ENCODE data around the gene GABRR1. TPM values are rescaled to one million over a fixed set of nuclear protein-coding genes. Genes with fewer than 3 reads are reported as not detected.

Gene GABRR1
- total and polyA plus RNA-seq, 9 donors, result 0.07 TPM; not detected in 8

DNA sequence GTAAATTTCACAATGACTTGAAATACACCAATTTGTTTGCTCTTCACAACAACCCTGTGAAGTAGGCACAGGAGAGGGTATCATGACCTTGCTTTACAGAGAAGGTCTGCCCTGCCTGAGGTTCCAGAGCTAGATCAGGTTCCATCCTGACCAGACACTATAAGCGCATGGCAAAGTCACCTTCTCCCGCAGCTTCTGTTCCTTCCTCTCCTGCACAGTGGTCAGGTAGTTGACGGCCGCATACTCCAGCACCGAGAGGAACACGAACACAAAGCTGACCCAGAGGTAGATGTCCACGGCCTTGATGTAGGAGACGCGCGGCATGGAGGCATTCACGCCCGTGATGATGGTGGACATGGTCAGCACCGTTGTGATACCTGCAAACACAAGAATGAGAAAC lies 37.0 kb downstream of the GABRR1 start:
- intact Hi-C loops (cut with DNase I), result no loop called here
- H3K4me3 ChIP-seq, result no peak overlapping the region
- no peak for DNase-seq
- 96 to 97% (median 97%) methylated on average over 13 of the region's 13 CpGs for WGBS, 3 donors
- no peaks in the 10 kb centered on the region for H3K27me3 ChIP-seq
- no peaks in the 10 kb centered on the region for H3K4me1 ChIP-seq (ENCODE audit: insufficient read depth)
- TF ChIP-seq EP300 (IDR thresholded peaks at IDR 0.05) (no peak), POLR2A (IDR thresholded peaks at IDR 0.05) (no peak)
- TF ChIP-seq, protein P1, sequence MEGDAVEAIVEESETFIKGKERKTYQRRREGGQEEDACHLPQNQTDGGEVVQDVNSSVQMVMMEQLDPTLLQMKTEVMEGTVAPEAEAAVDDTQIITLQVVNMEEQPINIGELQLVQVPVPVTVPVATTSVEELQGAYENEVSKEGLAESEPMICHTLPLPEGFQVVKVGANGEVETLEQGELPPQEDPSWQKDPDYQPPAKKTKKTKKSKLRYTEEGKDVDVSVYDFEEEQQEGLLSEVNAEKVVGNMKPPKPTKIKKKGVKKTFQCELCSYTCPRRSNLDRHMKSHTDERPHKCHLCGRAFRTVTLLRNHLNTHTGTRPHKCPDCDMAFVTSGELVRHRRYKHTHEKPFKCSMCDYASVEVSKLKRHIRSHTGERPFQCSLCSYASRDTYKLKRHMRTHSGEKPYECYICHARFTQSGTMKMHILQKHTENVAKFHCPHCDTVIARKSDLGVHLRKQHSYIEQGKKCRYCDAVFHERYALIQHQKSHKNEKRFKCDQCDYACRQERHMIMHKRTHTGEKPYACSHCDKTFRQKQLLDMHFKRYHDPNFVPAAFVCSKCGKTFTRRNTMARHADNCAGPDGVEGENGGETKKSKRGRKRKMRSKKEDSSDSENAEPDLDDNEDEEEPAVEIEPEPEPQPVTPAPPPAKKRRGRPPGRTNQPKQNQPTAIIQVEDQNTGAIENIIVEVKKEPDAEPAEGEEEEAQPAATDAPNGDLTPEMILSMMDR (IDR thresholded peaks at IDR 0.05), result no peak
- H3K27ac ChIP-seq, result no peak overlapping the region
- no peaks in the 10 kb centered on the region for H3K36me3 ChIP-seq
- H3K9me3 ChIP-seq, result no peaks in the 10 kb centered on the region

DNA sequence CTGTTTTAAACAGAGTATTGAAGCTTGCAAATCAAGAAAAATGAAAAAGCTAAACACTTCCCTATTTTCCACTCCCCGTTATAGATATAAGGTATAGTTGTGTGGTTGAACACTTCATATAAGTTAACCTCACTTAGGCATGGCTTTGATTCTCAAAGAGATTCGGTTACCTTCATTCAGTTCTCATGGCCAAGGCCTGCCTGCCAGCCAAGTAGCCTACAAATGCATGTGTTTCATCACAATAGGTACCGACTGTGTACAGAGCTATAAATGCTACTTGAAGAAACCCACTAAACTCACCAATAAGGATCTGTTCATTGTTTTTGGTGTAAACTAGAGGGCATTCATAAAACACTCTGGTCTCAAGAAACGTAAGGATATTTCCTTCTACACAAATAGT lies 43.5 kb downstream of the GABRR1 start:
- H3K27me3 ChIP-seq, result no peaks in the 10 kb centered on the region
- no peak overlapping the region for H3K27ac ChIP-seq
- 89 to 92% (median 90%) methylated on average over 4 of the region's 4 CpGs for WGBS, 3 donors
- DNase-seq, result no peak
- intact Hi-C loops (cut with DNase I), result no loop called here
- no peaks in the 10 kb centered on the region for H3K9me3 ChIP-seq
- no peaks in the 10 kb centered on the region for H3K36me3 ChIP-seq
- no peak for TF ChIP-seq POLR2A (IDR thresholded peaks at IDR 0.05)
- TF ChIP-seq EP300 (IDR thresholded peaks at IDR 0.05), result no peak
- TF ChIP-seq, protein P1 (IDR thresholded peaks at IDR 0.05), result no peak
- no peak overlapping the region for H3K4me3 ChIP-seq
- no peaks in the 10 kb centered on the region for H3K4me1 ChIP-seq (ENCODE audit: insufficient read depth)

DNA sequence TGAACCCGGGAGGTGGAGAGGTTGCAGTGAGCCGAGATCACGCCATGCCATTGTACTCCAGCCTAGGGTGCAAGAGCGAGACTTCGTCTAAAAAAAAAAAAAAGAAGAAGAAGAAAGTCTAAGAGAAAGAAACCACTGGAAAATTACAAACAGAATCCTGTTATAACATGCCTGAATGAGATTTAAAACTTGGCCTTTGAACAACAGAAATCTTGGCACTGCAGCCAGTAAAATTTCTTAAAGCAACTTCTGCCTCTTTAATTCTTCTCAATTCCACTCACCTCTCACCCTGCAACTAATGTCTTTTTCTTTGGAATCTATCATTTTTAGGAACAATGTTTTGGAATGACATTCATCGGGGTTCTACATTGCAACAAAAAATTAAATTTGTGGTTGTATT lies 45.0 kb downstream of the GABRR1 start:
- no peak for DNase-seq
- H3K4me3 ChIP-seq, result no peak overlapping the region
- TF ChIP-seq POLR2A (IDR thresholded peaks at IDR 0.05) (no peak), EP300 (IDR thresholded peaks at IDR 0.05) (no peak)
- TF ChIP-seq, protein P1 (IDR thresholded peaks at IDR 0.05), result no peak
- no peaks in the 10 kb centered on the region for H3K36me3 ChIP-seq
- H3K4me1 ChIP-seq (ENCODE audit: insufficient read depth), result no peaks in the 10 kb centered on the region
- 34 to 58% (median 56%) methylated on average over 6 of the region's 6 CpGs for WGBS, 3 donors
- intact Hi-C loops (cut with DNase I), result no loop called here
- H3K27ac ChIP-seq, result no peak overlapping the region
- H3K27me3 ChIP-seq, result no peaks in the 10 kb centered on the region
- H3K9me3 ChIP-seq, result no peaks in the 10 kb centered on the region

DNA sequence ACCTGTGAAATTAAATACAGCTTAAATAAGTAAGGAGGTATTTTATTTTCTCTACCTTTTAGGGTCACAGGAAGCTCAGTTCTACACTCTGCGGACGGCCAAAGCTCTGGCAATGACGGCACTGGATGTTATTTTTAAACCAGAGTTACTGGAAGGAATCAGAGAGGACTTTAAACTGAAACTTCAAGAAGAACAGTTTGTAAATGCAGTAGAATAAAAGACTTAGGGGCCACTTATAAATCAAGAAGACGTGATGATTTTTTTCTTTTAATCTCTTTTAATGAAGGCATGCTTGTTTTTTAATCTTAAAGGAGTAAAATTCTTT lies 55.1 kb downstream of the GABRR1 start:
- H3K27me3 ChIP-seq, result no peaks in the 10 kb centered on the region
- H3K9me3 ChIP-seq, result no peaks in the 10 kb centered on the region
- no peak for TF ChIP-seq EP300 (IDR thresholded peaks at IDR 0.05)
- WGBS, 3 donors, result 26 to 38% (median 28%) methylated on average over 4 of the region's 4 CpGs
- no peak overlapping the region for H3K4me3 ChIP-seq
- H3K4me1 ChIP-seq (ENCODE audit: insufficient read depth), result peaks cover 1% of the 10 kb centered on the region
- peak in 1 of 5 donors; percentile 39 for DNase-seq
- intact Hi-C loops (cut with DNase I), result no loop called here
- no peaks in the 10 kb centered on the region for H3K36me3 ChIP-seq
- H3K27ac ChIP-seq, result peak overlapping the region; percentile 30 to 32

DNA sequence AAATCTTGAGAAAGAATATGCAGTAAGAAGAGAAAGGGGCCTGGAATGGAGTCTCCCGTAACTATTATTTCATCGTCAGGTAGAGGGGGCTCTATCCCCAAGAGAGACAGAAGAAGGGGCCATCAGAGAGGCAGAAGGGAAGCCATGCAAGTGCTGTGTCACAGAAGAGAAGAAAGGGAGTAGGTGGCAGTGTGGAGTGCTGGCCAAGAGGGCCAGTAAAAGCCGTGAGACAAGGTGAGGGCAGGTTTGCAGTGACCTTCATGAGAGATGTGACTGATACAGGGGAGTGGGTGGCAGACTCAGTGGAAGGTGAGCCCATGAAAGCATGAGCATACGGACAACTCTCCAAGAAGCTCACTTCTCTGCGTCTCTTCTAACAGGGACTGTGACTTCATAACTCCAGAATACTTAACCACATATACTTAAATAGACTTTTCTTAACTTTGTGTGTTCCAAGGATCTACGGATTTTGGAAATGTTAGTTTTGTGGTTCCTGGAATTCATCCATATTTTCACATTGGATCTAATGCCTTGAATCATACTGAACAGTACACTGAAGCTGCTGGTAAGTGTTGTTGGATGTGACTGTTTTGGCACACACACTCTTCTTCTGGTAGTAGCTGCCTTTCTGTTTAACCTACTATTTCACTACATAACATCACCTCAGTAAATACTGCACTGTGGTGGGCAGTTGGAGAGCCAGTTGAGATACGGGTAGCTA lies 55.7 kb downstream of the GABRR1 start:
- TF ChIP-seq, protein P1 (IDR thresholded peaks at IDR 0.05), result no peak
- TF ChIP-seq POLR2A (IDR thresholded peaks at IDR 0.05), result no peak
- no peak for TF ChIP-seq EP300 (IDR thresholded peaks at IDR 0.05)
- WGBS, 3 donors, result 62 to 69% (median 63%) methylated on average over 7 of the region's 7 CpGs
- intact Hi-C loops (cut with DNase I), result no loop called here
- DNase-seq, result no peak
- H3K4me1 ChIP-seq (ENCODE audit: insufficient read depth), result peaks cover 1% of the 10 kb centered on the region
- no peaks in the 10 kb centered on the region for H3K9me3 ChIP-seq
- no peaks in the 10 kb centered on the region for H3K27me3 ChIP-seq
- H3K36me3 ChIP-seq, result no peaks in the 10 kb centered on the region
- H3K4me3 ChIP-seq, result no peak overlapping the region
- H3K27ac ChIP-seq, result peak overlapping the region; percentile 30 to 32

All from ovary (tissue), 9 donors.